Ishikawa (cell line): Measurements from ENCODE around the gene HOXA10.

Experiments
- CEBPB ChIP-seq: IDR thresholded peaks from 2 replicates; pipeline ENCODE4 v1.6.1; 2012
- CREB1 ChIP-seq: IDR thresholded peaks from 2 replicates; pipeline ENCODE4 v1.6.1; 2012; ENCODE audit warnings: low read depth
- EGR1 ChIP-seq: IDR thresholded peaks from 2 replicates; pipeline ENCODE4 v1.6.1; 2012
- EP300 ChIP-seq: IDR thresholded peaks from 2 replicates; pipeline ENCODE4 v1.6.1; 2012; ENCODE audit warnings: borderline replicate concordance
- FOXM1 ChIP-seq: IDR thresholded peaks from 2 replicates; pipeline ENCODE4 v1.6.1; 2012; ENCODE audit warnings: low read depth, borderline replicate concordance
- MAX ChIP-seq: IDR thresholded peaks from 2 replicates; pipeline ENCODE4 v1.6.1; 2012
- NFIC ChIP-seq: IDR thresholded peaks from 2 replicates; pipeline ENCODE4 v1.6.1; 2012
- RAD21 ChIP-seq: IDR thresholded peaks from 2 replicates; pipeline ENCODE4 v1.6.1; 2012; ENCODE audit warnings: low read depth
- REST ChIP-seq: IDR thresholded peaks from 2 replicates; pipeline ENCODE4 v1.6.1; 2012; ENCODE audit warnings: low read depth, mild to moderate bottlenecking
- TAF1 ChIP-seq: IDR thresholded peaks from 2 replicates; pipeline ENCODE4 v1.6.1; 2012; ENCODE audit warnings: low read depth, mild to moderate bottlenecking
- TCF12 ChIP-seq: IDR thresholded peaks from 2 replicates; pipeline ENCODE4 v1.6.1; 2012; ENCODE audit warnings: low read depth
- USF1 ChIP-seq: IDR thresholded peaks from 2 replicates; pipeline ENCODE4 v1.6.1; 2012
- YY1 ChIP-seq: IDR thresholded peaks from 2 replicates; pipeline ENCODE4 v1.6.1; 2012; ENCODE audit warnings: low read depth
- ZBTB7A ChIP-seq: IDR thresholded peaks from 2 replicates; pipeline ENCODE4 v1.6.1; 2012; ENCODE audit warnings: low read depth

The HOXA10 gene

DNA sequence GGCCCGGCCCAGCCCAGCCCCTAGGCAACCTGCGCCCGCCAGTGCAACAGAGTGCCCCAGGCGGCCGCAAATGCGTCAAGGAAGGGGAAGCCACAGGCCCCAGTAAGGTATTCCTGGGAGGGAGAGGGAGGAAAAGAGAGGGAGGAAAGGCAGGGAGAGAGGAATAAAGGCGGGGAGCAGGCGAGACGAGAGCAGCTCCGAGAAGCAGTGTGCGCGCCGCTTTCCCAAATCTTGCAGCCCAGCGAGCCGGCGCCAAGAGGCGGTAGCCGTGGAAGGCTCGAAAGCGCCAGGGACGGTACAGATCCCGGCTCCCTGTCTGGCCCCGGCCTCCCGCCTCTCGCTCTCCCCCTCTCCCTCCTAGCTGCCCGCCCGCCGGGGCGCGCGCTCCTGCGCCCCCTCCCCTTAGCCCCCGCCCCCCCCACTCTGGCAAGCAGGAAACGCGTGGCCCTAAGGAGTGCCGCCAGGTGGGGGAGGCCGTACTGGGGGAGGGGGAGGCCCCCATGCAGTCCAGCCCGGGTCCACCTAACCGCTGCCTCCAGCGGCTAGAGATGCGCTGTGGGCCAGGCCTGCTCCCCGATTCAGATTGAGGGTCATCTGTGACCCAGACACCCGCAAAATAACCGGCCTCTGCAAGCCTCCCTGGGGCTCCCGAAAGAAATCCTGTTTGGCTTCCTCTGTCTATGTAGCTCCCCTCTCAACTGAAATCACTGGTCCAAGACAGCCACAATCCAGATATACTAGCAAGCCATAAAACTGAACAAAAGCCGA, 4.3 kb downstream of the HOXA10 start:
- TF ChIP-seq ZBTB7A (peak; percentile 59; the same call in 1 of the 2 replicates), RAD21 (no peak), NFIC (no peak; the same call in 1 of the 2 replicates)

GRCh38 chr7:27168265-27168947, 5.7 kb downstream of the HOXA10 start:
- TF ChIP-seq TAF1 = no peak
- TF ChIP-seq MAX = no peak
- no peak for TF ChIP-seq CEBPB
- TF ChIP-seq TCF12 = no peak
- TF ChIP-seq YY1 = no peak
- no peak for TF ChIP-seq NFIC
- TF ChIP-seq REST = no peak
- no peak for TF ChIP-seq FOXM1
- TF ChIP-seq CREB1 = no peak

- TF ChIP-seq EP300 (no peak), RAD21 (no peak), REST (no peak), YY1 (no peak), USF1 (no peak), MAX (no peak)
Measured at GRCh38 chr7:27167916-27168264, 6.2 kb downstream of the HOXA10 start.

GRCh38 chr7:27166531-27167505, 7.3 kb downstream of the HOXA10 start:
- no peak for TF ChIP-seq REST
- no peak for TF ChIP-seq CEBPB
- no peak for TF ChIP-seq FOXM1
- TF ChIP-seq NFIC = no peak
- TF ChIP-seq EGR1 = no peak
- TF ChIP-seq EP300 = no peak

- TF ChIP-seq YY1 (no peak), USF1 (no peak), TAF1 (no peak)
Measured at GRCh38 chr7:27165996-27166530, 8.1 kb downstream of the HOXA10 start.
